A549 (cell line): Measurements from ENCODE around the gene ART4. TPM values are rescaled to one million over a fixed set of nuclear protein-coding genes. Genes with fewer than 3 reads are reported as not detected.

Experiments used
- ATAC-seq, 2 experiments: fragments of 200-7000 bp in 1 of 2; fragments of >200 bp in 1 of 2; cut with Nextera tagmentation in 1 of 2; cut with Tn5 transposase in 1 of 2; 3 replicates each; pipeline versions ENCODE4 v1.8.0 to v1.9.1; 2018 to 2020; ENCODE audit warnings: mild to moderate bottlenecking in 1 of 2, moderate library complexity in 1 of 2
- CTCF ChIA-PET: fragments of 300-600 bp; sonication (Branson Sonifier 250); formaldehyde crosslinking; extraction: SDS; loops from one replicate; lab custom pipeline; 2021; ENCODE audit warnings: antibody characterized with exemption, inconsistent platforms; lab: Yijun Ruan, JAX
- POLR2A ChIA-PET: fragments of 350-600 bp; formaldehyde crosslinking; extraction: SDS; loops from one replicate; lab custom pipeline; 2021; ENCODE audit warnings: antibody characterized with exemption, inconsistent platforms; lab: Yijun Ruan, JAX
- DNase-seq, 2 experiments: peaks; one replicate each; pipeline versions ENCODE4 v3.0.0 to v3.0.0-alpha.2; 2011 to 2016; ENCODE audit warnings: low read depth in 1 of 2, low spot score in 1 of 2
- FAIRE-seq: peaks from 2 replicates; lab custom pipeline; 2011; peaks lifted over from hg19 to GRCh38; lab: Jason Lieb, UNC
- H3K27ac ChIP-seq, 2 experiments: fragments of >200 bp; sonication (Bioruptor Twin); formaldehyde crosslinking; 3 replicates each; pipeline ENCODE4 v1.5.1; 2016 to 2017
- H3K4me1 ChIP-seq: fragments of >200 bp; sonication (Bioruptor Twin); formaldehyde crosslinking; 3 replicates; pipeline ENCODE4 v1.6.1; 2016
- H3K4me2 ChIP-seq: fragments of >200 bp; sonication (Bioruptor Twin); formaldehyde crosslinking; 3 replicates; pipeline ENCODE4 v1.6.1; 2016
- H3K4me3 ChIP-seq: fragments of >200 bp; sonication (Bioruptor Twin); formaldehyde crosslinking; 3 replicates; pipeline ENCODE4 v1.5.1; 2016
- H3K9me3 ChIP-seq: fragments of >200 bp; sonication (Bioruptor Twin); formaldehyde crosslinking; 3 replicates; pipeline ENCODE4 v1.6.1; 2016
- CEBPB ChIP-seq, 2 experiments: fragments of >200 bp in 1 of 2; sonication (Bioruptor Twin) in 1 of 2; formaldehyde crosslinking in 1 of 2; IDR thresholded peaks; 2 replicates each; pipeline ENCODE4 v1.6.1; 2012 to 2016
- EP300 ChIP-seq, 2 experiments: fragments of >200 bp; sonication (Bioruptor Twin); formaldehyde crosslinking; IDR thresholded peaks; 2 replicates in 1 of 2; 3 replicates in 1 of 2; pipeline ENCODE4 v1.6.1; 2016 to 2017
- ESRRA ChIP-seq: fragments of 150-350 bp; IDR thresholded peaks from 2 replicates; pipeline ENCODE4 v1.6.1; 2014; ENCODE audit warnings: mild to moderate bottlenecking, low read length, borderline replicate concordance
- FOSL2 ChIP-seq, 2 experiments: fragments of 450-650 bp in 1 of 2; fragments of >200 bp in 1 of 2; sonication (Bioruptor Twin) in 1 of 2; formaldehyde crosslinking; IDR thresholded peaks; 2 replicates each; pipeline versions ENCODE4 v1.5.0 to v1.6.1; 2016 to 2020; ENCODE audit warnings: mild to moderate bottlenecking in 1 of 2, moderate library complexity in 1 of 2
- GATA3 ChIP-seq: IDR thresholded peaks from 2 replicates; pipeline ENCODE4 v1.6.1; 2012; ENCODE audit warnings: borderline replicate concordance
- HDAC2 ChIP-seq: fragments of 200-600 bp; sonication (generic); IDR thresholded peaks from 2 replicates; pipeline ENCODE4 v1.6.1; 2016
- HES2 ChIP-seq: fragments of >200 bp; sonication (Bioruptor Twin); formaldehyde crosslinking; IDR thresholded peaks from 2 replicates; pipeline ENCODE4 v1.6.1; 2016
- JUN ChIP-seq, 2 experiments: fragments of >200 bp; sonication (Bioruptor Twin); formaldehyde crosslinking; IDR thresholded peaks; 2 replicates in 1 of 2; 3 replicates in 1 of 2; pipeline ENCODE4 v1.6.1; 2016 to 2017
- JUNB ChIP-seq: fragments of >200 bp; sonication (Bioruptor Twin); formaldehyde crosslinking; IDR thresholded peaks from 2 replicates; pipeline ENCODE4 v1.6.1; 2016
- KDM1A ChIP-seq: fragments of 200-600 bp; sonication (generic); IDR thresholded peaks from 2 replicates; pipeline ENCODE4 v1.6.1; 2016; ENCODE audit warnings: low read depth, mild to moderate bottlenecking
- KDM5A ChIP-seq: fragments of 200-600 bp; sonication (generic); IDR thresholded peaks from 2 replicates; pipeline ENCODE4 v1.6.1; 2016; ENCODE audit warnings: antibody characterized with exemption, mild to moderate bottlenecking
- MAFK ChIP-seq: fragments of 450-650 bp; IDR thresholded peaks from 2 replicates; pipeline ENCODE4 v1.6.1; 2014; ENCODE audit not compliant: partially characterized antibody
- MAX ChIP-seq: IDR thresholded peaks from 2 replicates; pipeline ENCODE4 v1.6.1; 2012
- MAZ ChIP-seq: fragments of 150-350 bp; IDR thresholded peaks from 2 replicates; pipeline ENCODE4 v1.6.1; 2014; ENCODE audit warnings: antibody characterized with exemption, low read depth, low read length, borderline replicate concordance
- MYC ChIP-seq: IDR thresholded peaks from 2 replicates; pipeline ENCODE4 v1.6.1; 2012; ENCODE audit warnings: mild to moderate bottlenecking, inconsistent platforms, low read length, improper control_type of control experiment, borderline replicate concordance
- NR3C1 ChIP-seq: fragments of >200 bp; sonication (Bioruptor Twin); formaldehyde crosslinking; IDR thresholded peaks from 3 replicates; pipeline ENCODE4 v1.6.1; 2017
- RAD21 ChIP-seq, 2 experiments: fragments of >200 bp in 1 of 2; sonication (Bioruptor Twin) in 1 of 2; formaldehyde crosslinking in 1 of 2; IDR thresholded peaks in 1 of 2; conservative IDR thresholded peaks in 1 of 2; 2 replicates in 1 of 2; 3 replicates in 1 of 2; pipeline ENCODE4 v1.6.1; 2012 to 2018; ENCODE audit warnings: inconsistent platforms in 1 of 2
- RNF2 ChIP-seq: fragments of 200-600 bp; sonication (generic); IDR thresholded peaks from 2 replicates; pipeline ENCODE4 v1.6.1; 2016; ENCODE audit warnings: low read depth, mild to moderate bottlenecking, antibody characterized with exemption, moderate library complexity, borderline replicate concordance
- SMC3 ChIP-seq: fragments of >200 bp; sonication (Bioruptor Twin); formaldehyde crosslinking; IDR thresholded peaks from 3 replicates; pipeline ENCODE4 v1.6.1; 2018; ENCODE audit warnings: inconsistent platforms
- SREBF2 ChIP-seq: fragments of 450-650 bp; IDR thresholded peaks from 2 replicates; pipeline ENCODE4 v1.6.1; 2014; ENCODE audit warnings: mild to moderate bottlenecking, moderate library complexity
- TP53 ChIP-seq: fragments of 250-450 bp; sonication (Bioruptor Pico); IDR thresholded peaks from 2 replicates; pipeline ENCODE4 v1.5.0; 2021; ENCODE audit warnings: mild to moderate bottlenecking, moderate library complexity
- WGBS: methylation state at CpG from one replicate; pipeline ENCODE4 v1.1.6; 2017; ENCODE audit errors: missing lambda C conversion rate; 5-methylcytosine and 5-hydroxymethylcytosine counted together
- polyA plus RNA-seq, 4 experiments: library from polyadenylated mRNA; depleted of rRNA in 3 of 4; stranded (reverse); fragments of >200 nt; fragmentation: RNase III in 1 of 4; extraction: RNeasy Plus Mini Kit Qiagen cat#74134 plus additional on column Dnase treatment in 1 of 4; gene quantifications; 2 replicates in 3 of 4; 3 replicates in 1 of 4; pipeline ENCODE4 v1.2.3, GENCODE V29; 2011 to 2017

The ART4 gene
- polyA plus RNA-seq, 2 of the 4 experiments (the other 2 are of a cell fraction) = not detected

- H3K9me3 ChIP-seq = peaks cover 11% of the 10 kb centered on the region; the same call in 2 of the 3 replicates
- no peak overlapping the region for H3K4me3 ChIP-seq
- WGBS = 92% methylated on average over 1 of the region's 1 CpG
- H3K4me2 ChIP-seq = no peak overlapping the region
- ChIA-PET CTCF (interaction anchor here (2.7 kb wide), 1 partner anchor 28 kb away, joined by 12 read pairs; no protein-coding TSS in a partner anchor), POLR2A (no interaction called here)
- peaks cover 67% of the 10 kb centered on the region for H3K4me1 ChIP-seq
- ATAC-seq (no peak), FAIRE-seq (no peak), DNase-seq (no peak)
- H3K27ac ChIP-seq = peak overlapping the region; percentile 80 to 90; a peak in 5 of 6 replicates
- TF ChIP-seq SREBF2 = no peak
These were observed 4.1 kb downstream of the ART4 start for GRCh38 chr12:14839262-14839661.

DNA sequence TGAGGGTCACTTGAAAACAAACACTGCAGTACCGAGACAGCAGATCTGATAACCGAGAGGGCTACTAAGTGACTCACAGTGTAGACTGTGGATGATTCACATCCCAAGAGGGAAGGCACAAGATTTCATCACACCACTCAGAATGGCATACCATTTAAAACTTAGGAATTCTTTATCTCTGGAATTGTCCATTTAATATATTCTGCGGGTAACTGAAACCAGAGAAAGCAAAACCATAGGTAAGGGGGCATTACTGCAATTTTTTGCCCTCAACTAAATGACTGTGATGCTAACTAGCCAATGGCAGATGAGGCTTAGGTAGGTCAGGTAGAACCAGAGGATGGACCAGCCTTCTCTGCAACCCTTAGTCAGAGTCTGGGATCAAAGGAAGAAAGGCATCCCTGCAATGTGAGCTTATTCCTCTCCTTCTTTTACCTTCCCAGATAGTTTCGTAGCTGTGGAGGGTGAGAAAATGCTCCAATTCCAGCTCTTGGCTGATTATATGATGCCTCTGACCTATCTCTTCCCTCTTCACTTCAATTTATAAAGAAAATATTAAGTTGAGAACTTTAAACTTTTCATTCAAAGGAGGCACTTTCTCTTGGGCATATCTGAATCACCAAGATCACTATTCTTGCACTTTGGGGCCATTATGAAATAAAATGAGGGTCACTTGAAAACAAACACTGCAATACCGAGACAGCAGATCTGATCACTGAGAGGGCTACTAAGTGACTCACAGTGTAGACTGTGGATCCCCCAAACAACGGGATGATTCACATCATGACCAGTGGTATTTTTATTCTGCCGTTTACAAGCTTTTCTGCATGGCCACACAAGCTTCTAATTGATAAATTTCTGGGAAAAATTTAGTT is 6.8 kb downstream of the ART4 start:
- Histone ChIP-seq H3K4me1 (peaks cover 59% of the 10 kb centered on the region), H3K4me3 (peak overlapping the region; percentile 17; the same call in 2 of the 3 replicates), H3K4me2 (peak overlapping the region; percentile 70), H3K9me3 (peaks cover 11% of the 10 kb centered on the region; the same call in 2 of the 3 replicates), H3K27ac (peak overlapping the region; percentile 80 to 90)
- DNase-seq (peak; percentile 50 to 86), FAIRE-seq (peak; percentile 100), ATAC-seq (peak; percentile 96 to 98)
- WGBS = 1% methylated on average over 7 of the region's 7 CpGs
- TF ChIP-seq JUNB (peak; percentile 96), EP300 (IDR thresholded peaks at IDR 0.05) (peak; percentile 57 to 73; a peak in 3 of 5 replicates), GATA3 (peak; percentile 95), SMC3 (0 out of 3 replicates have a peak, but pooled peaks have one; percentile 6), KDM1A (no peak), FOSL2 (IDR thresholded peaks at IDR 0.05) (peak; percentile 96), FOSL2 (CRISPR knock-in tag; IDR thresholded peaks at IDR 0.05) (peak; percentile 98), CEBPB (IDR thresholded peaks at IDR 0.05) (peak; percentile 76 to 97), RNF2 (no peak), RAD21 (conservative IDR thresholded peaks at IDR 0.05 in 1 of 2, IDR thresholded peaks at IDR 0.05 in 1 of 2) (peak in 1 of 2 experiments; percentile 20; a peak in 3 of 5 replicates), NR3C1 (no peak), JUN (IDR thresholded peaks at IDR 0.05) (peak; percentile 69 to 72; a peak in 3 of 5 replicates), MAX (peak; percentile 55), MAZ (no peak)
- ChIA-PET CTCF (interaction anchor here (0.8 to 2.1 kb wide), 9 partner anchors 10 to 385 kb away, joined by 3 to 17 read pairs (median 5); no protein-coding TSS in a partner anchor), POLR2A (interaction anchor here (1.0 to 2.2 kb wide), 6 partner anchors 22 to 66 kb away, joined by 3 to 20 read pairs (median 8); partner anchors contain the start of genes C12orf60, SMCO3 and WBP11)

DNA sequence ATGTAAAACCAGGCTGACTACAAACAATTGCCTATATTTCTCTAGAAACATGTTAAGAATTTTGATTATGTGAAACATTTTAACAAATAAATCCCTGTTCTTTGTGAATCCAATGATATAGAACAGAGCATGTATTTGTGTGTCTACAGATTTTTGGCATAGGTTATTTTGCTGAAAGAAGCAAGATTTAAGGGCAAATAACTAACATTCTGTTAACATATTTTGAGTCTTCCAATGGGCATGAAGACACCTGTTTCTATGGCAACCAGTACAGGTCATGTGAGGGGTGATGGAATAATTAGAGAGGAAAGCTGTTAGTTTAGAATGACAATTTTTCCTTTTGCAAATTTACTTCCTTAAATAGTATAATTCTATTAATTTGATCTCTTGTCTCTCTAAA is 8.8 kb downstream of the ART4 start:
- H3K4me3 ChIP-seq = no peak overlapping the region
- peak overlapping the region; percentile 80 to 90 for H3K27ac ChIP-seq
- peak overlapping the region; percentile 70; the same call in 2 of the 3 replicates for H3K4me2 ChIP-seq
- peaks cover 44% of the 10 kb centered on the region for H3K4me1 ChIP-seq
- FAIRE-seq (peak; percentile 39), DNase-seq (no peak), ATAC-seq (no peak)
- CTCF ChIA-PET = interaction anchor here (1.2 to 3.9 kb wide), 4 partner anchors 9 to 65 kb away, joined by 6 to 22 read pairs (median 8); no protein-coding TSS in a partner anchor
- no peak for TF ChIP-seq TP53 (CRISPR knock-in tag)
- no peak for TF ChIP-seq JUN (IDR thresholded peaks at IDR 0.05)
- peak; percentile 14 for TF ChIP-seq MAFK
- TF ChIP-seq KDM5A = no peak
- TF ChIP-seq, all 56 proteins: peak for 1
- POLR2A ChIA-PET = interaction anchor here (1.4 to 1.7 kb wide), 2 partner anchors 63 to 65 kb away, joined by 5 read pairs; a partner anchor contains a TSS
- peaks cover 6% of the 10 kb centered on the region; the same call in 1 of the 3 replicates for H3K9me3 ChIP-seq

DNA sequence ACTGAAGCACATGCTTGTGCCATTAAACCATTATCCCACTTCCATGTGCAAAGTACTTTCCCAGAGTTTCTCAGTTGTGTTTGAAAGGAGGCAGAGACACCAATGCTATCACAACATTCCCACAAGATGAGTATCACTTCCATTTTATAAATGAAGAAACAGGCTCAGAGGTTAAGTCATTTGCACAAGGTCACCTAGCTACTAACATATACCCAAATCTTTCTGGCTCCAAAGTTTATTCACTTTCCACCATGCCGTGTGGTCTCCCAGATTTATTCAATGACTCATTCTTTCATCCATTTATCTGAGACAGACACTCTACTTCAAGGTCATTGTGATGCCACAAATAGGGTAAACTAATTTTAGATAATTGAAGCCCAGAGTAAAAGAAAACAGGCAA is 9.4 kb downstream of the ART4 start:
- WGBS = 2% methylated on average over 1 of the region's 1 CpG
- peak overlapping the region; percentile 70 for H3K4me2 ChIP-seq
- DNase-seq = peak in 1 of 2 experiments; percentile 43

More for the DNA sequence above, 9.4 kb downstream of the ART4 start:
- CTCF ChIA-PET = interaction anchor here (1.2 to 3.9 kb wide), 5 partner anchors 8 to 64 kb away, joined by 3 to 22 read pairs (median 6); partner anchors contain the start of gene SMCO3
- POLR2A ChIA-PET = interaction anchor here (1.4 to 1.7 kb wide), 3 partner anchors 30 to 64 kb away, joined by 3 to 5 read pairs (median 5); partner anchors contain the start of genes C12orf60 and WBP11
- ATAC-seq = no peak
- H3K27ac ChIP-seq = peak overlapping the region; percentile 77 to 80
- H3K4me3 ChIP-seq = no peak overlapping the region
- TF ChIP-seq HDAC2 (no peak), GATA3 (peak; percentile 53; the same call in 1 of the 2 replicates), MYC (no peak), JUNB (peak; percentile 78), MAFK (no peak), FOSL2 (IDR thresholded peaks at IDR 0.05) (peak; percentile 49), FOSL2 (CRISPR knock-in tag; IDR thresholded peaks at IDR 0.05) (peak; percentile 66; the same call in 1 of the 2 replicates), NR3C1 (no peak), CEBPB (IDR thresholded peaks at IDR 0.05) (peak in 1 of 2 experiments; percentile 31; a peak in 1 of 4 replicates), HES2 (no peak), ESRRA (peak; percentile 68; the same call in 1 of the 2 replicates), MAX (peak; percentile 52; the same call in 1 of the 2 replicates)
- peaks cover under 1% of the 10 kb centered on the region; the same call in 1 of the 3 replicates for H3K9me3 ChIP-seq
- peak; percentile 46 for FAIRE-seq
- peaks cover 44% of the 10 kb centered on the region for H3K4me1 ChIP-seq
